WTC11 (cell line): Measurements from ENCODE around the gene ETF1.

Source experiments
- ARID4B ChIP-seq: sonication (generic); formaldehyde crosslinking; IDR thresholded peaks from 2 replicates; pipeline ENCODE4 v1.8.0; 2023; ENCODE audit warnings: missing genetic modification reagents, mild to moderate bottlenecking, borderline replicate concordance
- CTCF ChIP-seq: fragments of 200-600 bp; IDR thresholded peaks from 2 replicates; pipeline ENCODE4 v1.8.0; 2022; ENCODE audit warnings: antibody characterized with exemption
- ETV6 ChIP-seq: sonication (generic); formaldehyde crosslinking; IDR thresholded peaks from 2 replicates; pipeline ENCODE4 v1.8.1; 2022; ENCODE audit warnings: mild to moderate bottlenecking, missing genetic modification reagents
- FOXJ3 ChIP-seq: sonication (generic); formaldehyde crosslinking; IDR thresholded peaks from 2 replicates; pipeline ENCODE4 v1.9.0; 2021; ENCODE audit warnings: missing genetic modification reagents, mild to moderate bottlenecking, borderline replicate concordance
- FOXP1 ChIP-seq: sonication (generic); formaldehyde crosslinking; IDR thresholded peaks from 2 replicates; pipeline ENCODE4 v1.8.0; 2022; ENCODE audit warnings: missing genetic modification reagents, mild to moderate bottlenecking, moderate library complexity, borderline replicate concordance
- MAX ChIP-seq: sonication (generic); formaldehyde crosslinking; IDR thresholded peaks from 2 replicates; pipeline ENCODE4 v1.8.0; 2022; ENCODE audit warnings: mild to moderate bottlenecking, missing genetic modification reagents
- MYBL2 ChIP-seq: sonication (generic); formaldehyde crosslinking; IDR thresholded peaks from 2 replicates; pipeline ENCODE4 v1.8.1; 2023; ENCODE audit warnings: mild to moderate bottlenecking, moderate library complexity, missing genetic modification reagents
- NR2C2 ChIP-seq: sonication (generic); formaldehyde crosslinking; IDR thresholded peaks from 2 replicates; pipeline ENCODE4 v1.8.0; 2022; ENCODE audit warnings: mild to moderate bottlenecking, missing genetic modification reagents
- RELA ChIP-seq: sonication (generic); formaldehyde crosslinking; IDR thresholded peaks from 2 replicates; pipeline ENCODE4 v1.8.1; 2022; ENCODE audit warnings: missing genetic modification reagents, mild to moderate bottlenecking, borderline replicate concordance

- no peak for TF ChIP-seq CTCF
- TF ChIP-seq NR2C2 (CRISPR knock-in tag) = no peak
- TF ChIP-seq MYBL2 (CRISPR knock-in tag) = no peak
- no peak for TF ChIP-seq FOXP1
- no peak for TF ChIP-seq FOXJ3 (CRISPR knock-in tag)
- TF ChIP-seq MAX (CRISPR knock-in tag) = no peak
- no peak for TF ChIP-seq ETV6 (CRISPR knock-in tag)
- no peak for TF ChIP-seq ARID4B (CRISPR knock-in tag)
- TF ChIP-seq RELA (CRISPR knock-in tag) = no peak
Observed at GRCh38 chr5:138554143-138554542, 11.1 kb upstream of the ETF1 start.
